ENCODE results near the gene CELF6.

CELF6 gene

DNA sequence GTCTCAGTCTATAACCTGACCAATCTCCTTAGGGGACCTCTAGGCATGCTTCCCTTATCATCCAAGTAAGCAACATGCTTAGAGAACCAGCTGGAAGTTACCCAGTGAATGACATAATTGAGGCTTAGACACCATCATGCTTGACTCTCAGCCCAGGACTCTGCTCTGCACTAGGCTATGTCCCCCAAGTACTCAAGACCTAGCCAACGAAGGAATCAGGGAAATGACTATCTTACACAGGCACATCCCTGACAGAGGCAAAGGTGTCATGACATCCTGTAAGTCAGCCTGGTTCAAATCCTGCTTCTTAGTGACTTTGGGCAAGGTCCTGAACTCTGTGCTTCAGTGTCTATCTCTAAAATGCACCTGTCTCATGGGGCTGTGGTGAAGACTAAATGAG lies 24.6 kb upstream of the CELF6 start:
- Histone ChIP-seq H3K4me1 (ENCODE audit: control insufficient read depth in 1 of 2, insufficient read depth in 1 of 2, low read depth in 1 of 2, low read length in 1 of 2) (peaks cover 4% of the 10 kb centered on the region in 2 experiments), H3K27ac (no peak overlapping the region), H3K27me3 (no peaks in the 10 kb centered on the region), H3K36me3 (peaks cover 84% of the 10 kb centered on the region), H3K9me3 (no peaks in the 10 kb centered on the region), H3K4me3 (ENCODE audit: low read depth in 1 of 2, low read length in 1 of 2) (no peak overlapping the region)
- TF ChIP-seq, protein P1, sequence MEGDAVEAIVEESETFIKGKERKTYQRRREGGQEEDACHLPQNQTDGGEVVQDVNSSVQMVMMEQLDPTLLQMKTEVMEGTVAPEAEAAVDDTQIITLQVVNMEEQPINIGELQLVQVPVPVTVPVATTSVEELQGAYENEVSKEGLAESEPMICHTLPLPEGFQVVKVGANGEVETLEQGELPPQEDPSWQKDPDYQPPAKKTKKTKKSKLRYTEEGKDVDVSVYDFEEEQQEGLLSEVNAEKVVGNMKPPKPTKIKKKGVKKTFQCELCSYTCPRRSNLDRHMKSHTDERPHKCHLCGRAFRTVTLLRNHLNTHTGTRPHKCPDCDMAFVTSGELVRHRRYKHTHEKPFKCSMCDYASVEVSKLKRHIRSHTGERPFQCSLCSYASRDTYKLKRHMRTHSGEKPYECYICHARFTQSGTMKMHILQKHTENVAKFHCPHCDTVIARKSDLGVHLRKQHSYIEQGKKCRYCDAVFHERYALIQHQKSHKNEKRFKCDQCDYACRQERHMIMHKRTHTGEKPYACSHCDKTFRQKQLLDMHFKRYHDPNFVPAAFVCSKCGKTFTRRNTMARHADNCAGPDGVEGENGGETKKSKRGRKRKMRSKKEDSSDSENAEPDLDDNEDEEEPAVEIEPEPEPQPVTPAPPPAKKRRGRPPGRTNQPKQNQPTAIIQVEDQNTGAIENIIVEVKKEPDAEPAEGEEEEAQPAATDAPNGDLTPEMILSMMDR (IDR thresholded peaks at IDR 0.05): no peak

DNA sequence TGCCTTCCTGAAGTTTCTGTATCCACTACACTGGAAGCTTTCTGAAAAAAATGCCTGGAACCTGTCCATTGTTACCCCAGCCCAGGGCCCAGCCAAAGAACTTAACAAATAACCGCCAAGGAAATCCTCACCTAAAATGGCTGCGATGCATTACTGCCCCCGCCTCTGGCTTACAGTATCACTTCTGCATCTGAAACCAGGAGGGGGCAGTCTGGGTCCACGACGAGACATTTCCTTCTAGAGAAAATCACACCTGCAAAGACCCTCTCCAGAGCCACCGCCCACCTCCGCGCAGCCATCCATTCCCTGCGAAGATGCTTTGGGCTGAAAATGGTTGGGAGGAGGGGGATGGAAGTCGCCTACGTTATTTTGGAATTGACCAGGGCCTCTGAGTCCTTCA lies 22.4 kb upstream of the CELF6 start:
- H3K36me3 ChIP-seq: peaks cover 66% of the 10 kb centered on the region
- H3K9me3 ChIP-seq: no peaks in the 10 kb centered on the region
- no peak overlapping the region for H3K4me3 ChIP-seq (ENCODE audit: low read depth in 1 of 2, low read length in 1 of 2)
- peaks cover 14 to 16% of the 10 kb centered on the region in 2 experiments for H3K4me1 ChIP-seq (ENCODE audit: control insufficient read depth in 1 of 2, insufficient read depth in 1 of 2, low read depth in 1 of 2, low read length in 1 of 2)
- TF ChIP-seq, protein P1 (IDR thresholded peaks at IDR 0.05): peak; percentile 40
- no peak overlapping the region for H3K27ac ChIP-seq
- no peaks in the 10 kb centered on the region for H3K27me3 ChIP-seq

DNA sequence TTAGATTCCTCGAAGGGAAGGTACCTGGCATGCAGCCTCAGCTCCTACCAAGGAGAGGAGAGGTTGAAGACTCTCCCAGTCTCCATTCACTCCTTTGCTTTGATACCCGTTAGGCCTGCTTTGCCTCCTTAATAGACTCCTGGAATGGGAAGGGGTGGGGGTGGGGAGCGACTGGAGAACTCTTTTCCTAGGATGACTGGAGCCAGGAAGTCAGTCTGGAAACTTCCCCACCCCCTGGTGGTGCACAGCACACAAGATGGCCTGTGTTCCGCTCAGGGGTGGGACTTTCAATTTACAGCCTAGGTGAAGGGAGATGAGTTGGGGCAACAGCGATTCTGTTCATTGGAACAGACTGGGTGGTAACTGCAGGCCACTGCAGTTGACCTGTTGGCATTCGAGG lies 21.4 kb upstream of the CELF6 start:
- TF ChIP-seq, protein P1 (IDR thresholded peaks at IDR 0.05): no peak
- no peaks in the 10 kb centered on the region for H3K27me3 ChIP-seq
- H3K9me3 ChIP-seq: no peaks in the 10 kb centered on the region
- peaks cover 14 to 16% of the 10 kb centered on the region in 2 experiments for H3K4me1 ChIP-seq (ENCODE audit: control insufficient read depth in 1 of 2, insufficient read depth in 1 of 2, low read depth in 1 of 2, low read length in 1 of 2)
- peaks cover 60% of the 10 kb centered on the region for H3K36me3 ChIP-seq
- H3K4me3 ChIP-seq (ENCODE audit: low read depth in 1 of 2, low read length in 1 of 2): no peak overlapping the region
- no peak overlapping the region for H3K27ac ChIP-seq

DNA sequence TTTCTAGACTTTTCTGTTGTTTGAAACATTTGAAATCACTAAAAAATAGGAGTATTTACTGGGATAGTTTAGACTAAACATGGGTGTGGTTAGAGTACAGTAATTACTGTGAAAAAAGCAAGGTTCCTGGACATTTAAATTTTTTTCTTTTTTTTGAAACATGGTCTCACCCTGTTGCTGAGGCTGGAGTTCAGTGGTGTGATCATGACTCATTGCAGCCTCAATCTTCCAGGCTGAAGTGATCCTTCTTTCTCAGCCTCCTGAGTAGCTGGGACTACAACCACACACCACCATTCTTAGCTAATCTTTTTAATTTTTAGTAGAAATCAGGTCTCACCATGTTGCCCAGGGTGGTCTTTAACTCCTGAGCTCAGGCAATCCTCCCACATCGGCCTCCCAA lies 20.4 kb upstream of the CELF6 start:
- H3K36me3 ChIP-seq: peaks cover 50% of the 10 kb centered on the region

DNA sequence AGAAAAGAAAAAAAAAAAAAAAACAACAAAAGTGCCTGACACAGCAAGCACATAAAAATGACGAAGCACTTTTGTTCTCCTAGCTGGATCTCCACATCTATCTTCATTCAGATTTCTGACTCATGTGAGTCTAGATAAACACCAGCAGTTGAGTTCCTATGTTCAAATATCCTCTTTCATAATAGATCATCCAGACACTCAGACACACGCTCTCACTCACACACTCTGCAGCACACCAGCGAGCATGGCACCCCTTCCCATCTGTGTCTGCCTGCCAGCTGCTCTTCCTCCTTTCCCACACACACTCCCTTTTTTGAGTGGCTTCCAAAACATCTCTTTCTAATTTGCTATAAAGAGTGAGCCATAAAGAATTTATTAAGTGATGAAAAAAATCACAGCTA lies 19.8 kb upstream of the CELF6 start:
- Histone ChIP-seq H3K36me3 (peaks cover 44% of the 10 kb centered on the region), H3K27ac (peak overlapping the region; percentile 55)
- TF ChIP-seq, protein P1 (IDR thresholded peaks at IDR 0.05): no peak

More for the DNA sequence above, 20.4 kb upstream of the CELF6 start:
- TF ChIP-seq, protein P1 (IDR thresholded peaks at IDR 0.05): no peak
- peaks cover 14 to 16% of the 10 kb centered on the region in 2 experiments for H3K4me1 ChIP-seq (ENCODE audit: control insufficient read depth in 1 of 2, insufficient read depth in 1 of 2, low read depth in 1 of 2, low read length in 1 of 2)
- no peak overlapping the region for H3K4me3 ChIP-seq (ENCODE audit: low read depth in 1 of 2, low read length in 1 of 2)
- peak overlapping the region; percentile 23 for H3K27ac ChIP-seq
- H3K27me3 ChIP-seq: no peaks in the 10 kb centered on the region
- H3K9me3 ChIP-seq: no peaks in the 10 kb centered on the region

More for the DNA sequence above, 19.8 kb upstream of the CELF6 start:
- Histone ChIP-seq H3K4me3 (ENCODE audit: low read depth in 1 of 2, low read length in 1 of 2) (no peak overlapping the region), H3K27me3 (no peaks in the 10 kb centered on the region), H3K9me3 (no peaks in the 10 kb centered on the region), H3K4me1 (ENCODE audit: control insufficient read depth in 1 of 2, insufficient read depth in 1 of 2, low read depth in 1 of 2, low read length in 1 of 2) (peaks cover 14 to 16% of the 10 kb centered on the region in 2 experiments)

Data from neutrophil (primary cell).